SKM-1 (cell line): ENCODE measurements around the gene FRAS1.
"Not testable (repeated sequence)": the region's sequence is repeated elsewhere in the genome, so short reads cannot be mapped to it uniquely, and the experiment has no call there.

ENCODE experiments used
- DNase-seq: peaks from one replicate; lab custom pipeline; 2025; ENCODE audit not compliant: unreplicated experiment; lab: John Stamatoyannopoulos, UW

FRAS1 gene

DNA sequence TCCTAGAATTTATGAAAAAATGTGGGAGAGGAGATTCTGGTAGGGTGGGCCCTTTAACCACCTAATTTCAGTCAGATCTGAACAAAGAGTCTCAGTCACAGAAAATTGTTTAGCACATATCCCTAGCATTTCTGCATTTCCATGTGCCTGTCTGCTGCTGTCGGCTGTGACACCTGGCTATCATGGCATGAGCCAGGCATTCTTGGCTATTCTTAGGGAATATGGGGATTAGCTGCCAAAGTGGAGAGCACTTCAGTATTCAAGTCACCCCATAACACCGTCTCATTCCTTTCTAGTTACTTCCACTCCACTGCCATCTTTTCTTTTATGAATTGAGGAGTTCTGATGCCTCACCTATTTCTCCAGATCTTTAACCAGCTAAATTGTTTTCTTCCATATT lies 211.5 kb downstream of the FRAS1 start:
- DNase-seq = no peak

DNA sequence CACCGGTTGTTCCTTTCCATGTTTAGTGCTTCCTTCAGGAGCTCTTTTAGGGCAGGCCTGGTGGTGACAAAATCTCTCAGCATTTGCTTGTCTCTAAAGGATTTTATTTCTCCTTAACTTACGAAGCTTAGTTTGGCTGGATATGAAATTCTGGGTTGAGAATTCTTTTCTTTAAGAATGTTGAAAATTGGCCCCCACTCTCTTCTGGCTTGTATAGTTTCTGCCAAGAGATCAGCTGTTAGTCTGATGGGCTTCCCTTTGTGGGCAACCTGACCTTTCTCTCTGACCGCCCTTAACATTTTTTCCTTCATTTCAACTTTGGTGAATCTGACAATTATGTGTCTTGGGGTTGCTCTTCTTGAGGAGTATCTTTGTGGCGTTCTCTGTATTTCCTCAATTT lies 218.3 kb downstream of the FRAS1 start:
- not testable (repeated sequence) for DNase-seq

DNA sequence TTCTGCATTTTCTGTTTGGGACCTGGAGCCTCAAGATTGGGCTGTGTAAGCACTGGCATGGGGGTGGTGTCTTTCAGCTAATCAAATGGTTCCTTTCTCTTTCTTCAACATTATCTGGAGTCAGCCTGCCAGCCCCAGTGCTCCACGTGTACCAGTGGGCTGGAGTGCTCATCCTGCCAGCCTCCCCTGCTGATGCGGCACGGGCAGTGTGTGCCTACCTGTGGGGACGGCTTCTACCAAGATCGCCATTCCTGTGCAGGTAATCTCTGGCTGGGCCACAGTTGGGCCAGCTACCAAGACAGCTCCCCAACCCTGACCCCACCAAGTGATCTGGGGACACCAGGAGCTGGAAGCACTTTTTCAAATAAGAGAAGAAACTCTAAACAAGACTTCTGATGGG lies 229.2 kb downstream of the FRAS1 start:
- DNase-seq = no peak

DNA sequence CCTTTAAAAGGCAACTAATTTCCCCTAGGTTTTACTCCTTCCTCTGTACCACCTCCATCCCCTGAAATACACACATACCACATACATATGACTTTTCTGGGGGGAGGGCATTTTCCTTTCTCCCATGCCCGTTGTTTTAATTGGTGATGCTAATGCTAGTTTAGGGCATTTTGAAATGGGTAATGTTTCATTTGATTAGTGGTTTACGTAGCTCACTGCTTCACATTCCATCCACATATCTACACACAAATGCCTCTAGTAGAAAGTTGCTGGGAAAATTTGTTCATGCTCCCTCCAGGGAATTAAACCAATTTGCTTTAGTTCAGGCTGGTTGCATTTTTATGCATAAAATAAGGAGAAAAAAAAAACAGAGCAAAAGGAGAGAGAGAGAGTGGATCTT lies 231.2 kb downstream of the FRAS1 start:
- no peak for DNase-seq

DNA sequence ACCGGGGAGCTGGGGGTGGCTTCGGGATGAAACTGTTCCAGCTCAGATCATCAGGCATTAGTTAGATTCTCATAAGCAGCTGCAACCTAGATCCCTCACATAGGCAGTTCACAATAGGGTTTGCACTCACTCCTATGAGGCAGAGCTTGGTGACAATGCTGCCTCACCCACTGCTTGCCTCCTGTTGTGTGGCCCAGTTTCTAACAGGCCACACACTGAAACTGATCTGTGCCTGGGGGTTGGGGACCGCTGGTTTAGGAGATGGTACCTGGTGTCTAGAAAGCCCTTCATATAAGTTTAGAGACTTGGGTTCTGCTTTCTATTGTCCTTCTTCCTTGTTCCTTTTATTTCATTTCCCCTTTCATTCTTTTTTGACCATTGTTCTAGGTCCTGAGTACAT lies 234.2 kb downstream of the FRAS1 start:
- DNase-seq = no peak

DNA sequence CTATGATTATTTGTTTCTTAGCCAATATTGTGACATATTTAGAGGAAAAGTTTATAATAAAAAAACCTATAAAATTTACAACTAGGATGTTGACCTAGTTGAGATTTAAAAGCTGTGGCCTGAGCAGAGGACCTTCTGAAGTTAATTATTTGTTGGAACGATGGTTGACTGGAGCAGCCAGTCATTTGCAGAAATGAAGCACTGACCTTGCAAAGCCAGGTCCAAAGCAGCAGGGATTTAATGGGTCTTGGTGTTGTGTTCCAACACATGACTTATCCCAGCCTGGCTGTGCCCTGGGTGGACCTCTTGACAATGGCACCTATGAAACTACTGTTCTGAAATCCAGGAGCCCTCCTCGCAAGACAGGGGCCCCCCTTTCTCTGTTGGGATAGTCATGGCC lies 235.2 kb downstream of the FRAS1 start:
- no peak for DNase-seq

DNA sequence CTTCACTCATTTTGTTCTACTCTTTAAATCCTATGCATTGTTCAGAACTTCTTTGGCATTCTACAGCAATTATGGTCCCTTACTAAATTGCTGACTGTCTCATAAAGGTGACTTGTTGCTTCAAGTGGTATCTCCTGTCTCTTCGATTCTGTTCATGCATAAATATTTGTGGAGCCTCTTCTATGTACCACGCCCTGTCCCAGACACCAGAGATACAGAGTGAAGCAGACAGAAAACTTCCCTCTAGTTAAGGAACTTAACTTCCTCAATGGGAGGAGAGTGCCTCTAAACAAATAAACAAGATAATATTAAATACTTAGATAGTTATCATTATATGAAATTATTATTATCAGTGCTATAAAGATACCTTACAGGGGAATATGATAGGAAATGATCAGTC lies 235.7 kb downstream of the FRAS1 start:
- no peak for DNase-seq

DNA sequence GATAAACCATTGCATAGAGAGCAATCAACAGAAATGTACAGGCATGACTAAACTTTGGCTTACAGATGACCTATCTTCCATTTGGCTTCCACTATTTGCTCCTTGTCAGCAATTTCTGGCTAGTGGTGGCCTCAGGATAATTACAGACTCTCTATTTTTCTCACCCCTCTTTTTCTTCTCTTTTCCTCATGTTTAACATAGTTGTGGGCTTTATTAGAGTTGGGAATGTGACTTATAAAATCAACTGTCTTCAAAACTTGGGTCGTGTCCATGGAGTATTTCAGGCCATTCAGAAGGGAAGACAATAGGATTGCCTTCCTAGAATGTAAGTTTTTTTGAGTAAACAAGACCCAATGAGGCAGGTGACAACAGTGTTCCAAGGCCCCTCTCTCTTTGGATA lies 236.2 kb downstream of the FRAS1 start:
- no peak for DNase-seq

DNA sequence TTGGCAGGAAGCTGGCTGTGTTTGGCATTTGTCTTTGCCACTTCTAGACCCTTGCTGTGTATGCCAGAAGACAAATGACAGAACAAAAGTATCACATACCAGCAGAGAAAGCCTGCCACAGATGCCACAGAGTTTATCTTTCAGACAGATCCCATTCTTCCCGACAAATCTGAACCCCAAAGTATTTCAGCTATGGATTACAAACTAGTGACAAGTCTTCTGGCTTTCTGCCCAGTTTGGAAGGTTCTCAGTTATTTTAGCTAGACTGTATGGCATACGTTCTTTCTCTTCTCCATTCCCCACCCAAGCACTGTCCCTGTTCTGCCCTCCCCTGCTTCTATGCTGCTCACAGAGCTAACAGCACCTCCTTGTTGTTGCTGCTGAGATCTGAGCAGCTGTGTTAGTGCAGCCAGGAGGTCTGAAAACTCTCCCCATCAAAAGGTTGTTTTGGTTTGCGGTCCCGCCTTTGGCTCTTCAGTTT lies 236.7 kb downstream of the FRAS1 start:
- DNase-seq = no peak

DNA sequence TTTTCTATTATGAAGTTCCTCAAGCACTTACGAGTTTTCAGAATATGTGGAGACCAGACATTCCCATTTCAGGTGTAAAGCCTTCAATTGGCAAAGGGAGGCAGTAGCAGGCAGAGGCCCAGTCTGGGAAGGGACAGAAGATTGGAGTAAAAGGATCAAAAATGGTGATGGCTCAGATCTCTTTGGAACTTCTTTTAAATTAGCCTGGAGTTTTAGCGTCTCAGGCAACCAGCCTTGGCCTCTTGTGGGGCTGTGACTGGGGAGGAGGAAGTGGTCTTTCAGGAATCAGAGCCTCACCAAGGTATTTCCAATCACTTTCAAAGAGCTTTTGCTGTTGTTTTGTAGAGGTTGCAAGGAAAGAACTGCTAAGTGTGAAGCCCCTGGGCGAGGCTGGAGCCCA lies 239.1 kb downstream of the FRAS1 start:
- DNase-seq = no peak

DNA sequence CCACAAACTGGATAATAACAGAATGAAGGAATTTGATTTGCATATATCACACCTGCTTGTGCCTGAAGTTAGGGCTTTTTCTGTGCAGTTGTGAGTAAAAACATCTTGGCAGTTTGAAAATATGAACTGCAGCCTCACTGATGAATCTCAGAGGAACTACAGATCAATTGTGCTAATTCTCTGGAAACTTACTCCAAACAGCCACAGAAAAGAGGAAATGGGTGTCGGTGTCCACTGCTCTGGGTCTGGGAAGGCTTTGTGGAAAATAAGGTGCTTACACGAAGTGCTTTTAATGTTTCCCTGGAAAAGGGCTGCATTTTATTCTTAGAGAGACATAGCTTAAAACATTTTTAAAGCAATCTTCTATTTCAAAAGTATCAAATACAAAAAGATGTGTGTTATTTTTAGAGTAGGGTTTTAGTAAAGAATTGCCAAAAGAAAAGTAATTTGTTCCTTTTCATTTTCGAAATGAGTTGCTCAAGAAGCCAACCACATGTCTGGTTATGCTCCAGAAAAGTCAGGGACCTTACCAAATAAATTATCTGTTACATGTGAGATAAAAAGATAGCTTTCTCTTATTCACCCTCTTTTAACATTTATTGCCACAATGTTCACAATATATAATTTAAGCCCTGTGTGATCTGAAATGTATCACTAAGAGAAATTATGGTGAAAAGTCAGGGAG lies 240.1 kb downstream of the FRAS1 start:
- DNase-seq = peak; percentile 38

DNA sequence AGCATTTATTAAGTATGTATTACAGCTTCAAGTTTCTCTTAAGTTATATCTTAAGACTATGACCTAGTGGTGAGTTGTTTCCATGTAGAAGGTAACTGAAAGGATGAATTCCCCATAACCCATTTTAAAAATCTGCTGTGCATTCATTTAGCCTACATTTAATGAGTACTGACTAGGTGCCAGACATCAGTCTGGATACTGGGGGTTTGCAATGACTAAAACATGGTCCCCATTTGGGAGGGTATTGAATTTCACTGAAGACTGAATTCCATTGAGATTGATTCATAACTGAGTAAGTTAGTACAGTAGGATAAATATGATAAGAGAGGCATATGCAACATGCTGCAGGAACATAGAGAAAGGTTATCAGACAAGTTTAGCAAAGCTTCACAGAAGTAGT lies 241.5 kb downstream of the FRAS1 start:
- no peak for DNase-seq

DNA sequence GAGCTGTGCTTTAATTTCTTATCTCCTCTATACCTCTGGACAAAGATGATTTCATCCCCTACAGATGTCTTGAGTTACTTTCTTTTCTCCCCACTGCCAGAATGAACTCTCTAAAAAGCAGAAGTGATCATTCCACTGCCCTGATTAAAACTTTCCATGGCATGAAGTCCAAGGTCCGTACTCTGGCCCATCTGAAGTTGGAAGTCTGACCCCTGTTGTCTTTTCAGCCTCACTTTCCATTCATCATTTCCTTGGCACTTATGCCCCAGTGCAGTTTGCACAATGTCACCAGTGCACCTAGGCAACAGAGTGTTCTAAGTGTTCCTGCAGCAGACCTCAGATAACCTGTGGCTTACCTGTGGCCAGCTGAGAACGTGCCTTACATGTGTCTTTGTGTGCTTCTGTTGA lies 242.4 kb downstream of the FRAS1 start:
- no peak for DNase-seq

DNA sequence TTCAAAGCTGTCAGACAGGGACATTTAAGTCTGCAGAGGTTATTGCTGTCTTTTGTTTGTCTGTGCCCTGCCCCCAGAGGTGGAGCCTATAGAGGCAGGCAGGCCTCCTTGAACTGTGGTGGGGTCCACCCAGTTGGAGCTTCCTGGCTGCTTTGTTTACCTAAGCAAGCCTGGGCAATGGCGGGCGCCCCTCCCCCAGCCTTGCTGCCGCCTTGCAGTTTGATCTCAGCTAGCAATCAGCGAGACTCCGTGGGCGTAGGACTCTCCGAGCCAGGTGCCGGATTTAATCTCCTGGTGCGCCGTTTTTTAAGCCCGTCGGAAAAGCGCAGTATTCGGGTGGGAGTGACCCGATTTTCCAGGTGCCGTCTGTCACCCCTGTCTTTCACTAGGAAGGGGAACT lies 250.1 kb downstream of the FRAS1 start:
- DNase-seq = not testable (repeated sequence)

DNA sequence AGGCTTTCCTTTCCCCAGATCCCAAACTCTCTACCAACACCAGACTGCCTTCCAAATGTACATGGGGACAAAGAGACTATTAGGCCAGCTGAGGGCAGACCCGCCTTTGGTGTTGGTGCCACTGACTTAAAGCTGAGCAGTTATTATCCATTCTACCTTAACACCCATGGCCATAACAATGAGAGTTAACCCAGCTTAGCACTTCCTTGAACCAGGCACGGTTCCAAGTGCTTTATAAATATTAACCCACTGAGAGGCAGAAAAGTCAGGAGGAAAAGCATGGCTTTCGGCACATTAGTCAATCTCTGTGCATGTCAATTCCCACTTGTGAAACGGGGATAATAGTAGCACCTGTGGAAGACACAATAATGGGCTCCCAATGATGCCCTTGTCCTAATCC lies 251.4 kb downstream of the FRAS1 start:
- DNase-seq = no peak

DNA sequence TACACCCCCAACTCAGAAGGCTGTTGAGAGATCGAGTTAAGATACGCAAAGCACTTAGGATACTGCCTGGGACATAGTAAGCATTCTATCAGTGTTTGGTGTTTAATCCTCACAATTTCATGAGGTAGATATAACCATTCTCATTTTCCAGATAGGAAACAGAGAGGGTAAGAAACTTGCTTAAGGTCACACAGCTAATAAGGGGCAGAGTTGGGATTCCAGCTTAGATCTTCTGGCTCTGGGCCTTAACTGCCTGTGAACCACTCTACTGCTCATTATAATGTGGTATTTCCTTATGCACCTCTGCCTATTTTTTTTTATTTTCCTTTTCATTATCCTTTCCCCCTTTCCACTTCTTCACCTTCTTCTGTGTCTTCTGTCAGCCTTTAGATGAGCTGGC lies 252.2 kb downstream of the FRAS1 start:
- no peak for DNase-seq

DNA sequence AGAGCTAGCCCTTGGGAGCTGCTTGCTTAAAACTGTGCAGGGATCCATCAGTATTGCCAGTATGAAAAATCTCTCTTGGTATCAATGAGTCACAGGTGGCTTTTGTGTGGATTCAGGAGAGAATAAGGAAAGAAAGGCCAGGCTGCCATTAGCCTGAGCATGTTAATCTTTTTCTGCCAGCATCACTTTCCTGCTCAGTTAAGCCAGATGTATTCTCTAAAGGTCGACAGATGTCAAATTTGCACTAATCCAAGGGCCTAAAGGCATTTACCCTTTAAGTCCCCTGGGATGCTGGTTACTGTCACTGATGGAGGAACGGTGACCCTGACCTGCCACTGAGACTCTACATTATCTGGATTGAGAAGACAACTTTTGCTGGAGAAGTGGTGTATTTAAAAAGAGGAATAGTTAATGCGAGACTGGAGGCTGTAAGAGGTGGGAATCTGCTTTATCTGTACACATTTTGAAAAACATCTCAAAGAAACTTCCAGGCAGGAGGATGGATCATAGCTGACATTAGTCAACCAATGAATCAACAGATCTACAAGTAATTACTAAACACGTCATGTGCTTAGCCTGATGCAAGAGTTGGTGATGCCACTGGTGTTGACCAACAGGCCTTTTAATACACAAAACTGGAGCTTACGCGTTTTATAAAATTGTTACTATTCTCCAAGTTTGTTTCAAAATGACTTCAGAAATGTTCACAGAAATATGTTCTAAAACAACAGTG lies 253.1 kb downstream of the FRAS1 start:
- no peak for DNase-seq

DNA sequence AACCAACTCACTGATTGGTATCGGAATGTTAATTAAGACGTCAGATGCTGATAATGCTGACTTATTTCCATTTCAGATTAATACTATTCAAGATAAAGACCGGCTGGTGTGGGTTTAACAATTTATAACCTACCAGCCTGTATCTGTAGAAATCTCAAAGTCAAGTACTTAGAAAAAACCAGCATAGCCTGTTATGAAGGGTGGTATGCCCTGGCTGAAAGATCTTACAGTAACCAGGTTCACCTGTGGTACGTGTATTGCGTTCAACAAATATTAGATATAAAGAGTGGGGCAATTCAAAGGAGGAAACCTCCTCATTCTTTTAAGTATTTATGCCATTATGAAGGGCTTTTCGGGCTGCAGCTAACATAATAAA lies 253.6 kb downstream of the FRAS1 start:
- no peak for DNase-seq

DNA sequence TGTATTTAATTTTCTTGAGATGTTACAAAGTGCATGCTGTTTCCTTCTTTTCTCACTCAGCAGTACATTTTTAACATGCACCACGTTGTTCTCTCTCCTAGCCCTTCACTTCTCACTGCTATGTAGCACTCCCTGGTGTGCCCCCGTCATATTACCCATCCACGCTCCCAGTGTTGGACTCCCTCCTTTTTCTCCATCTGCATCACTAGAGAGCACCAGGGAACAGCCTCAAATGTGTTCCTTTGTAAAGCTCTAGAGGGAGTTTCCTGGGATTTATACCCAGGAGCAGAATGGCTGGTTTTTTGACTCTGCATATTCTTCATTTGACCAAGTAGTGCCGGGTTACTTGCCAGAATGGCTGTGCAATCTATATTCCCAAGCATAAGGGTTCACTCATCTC lies 254.2 kb downstream of the FRAS1 start:
- DNase-seq = no peak

DNA sequence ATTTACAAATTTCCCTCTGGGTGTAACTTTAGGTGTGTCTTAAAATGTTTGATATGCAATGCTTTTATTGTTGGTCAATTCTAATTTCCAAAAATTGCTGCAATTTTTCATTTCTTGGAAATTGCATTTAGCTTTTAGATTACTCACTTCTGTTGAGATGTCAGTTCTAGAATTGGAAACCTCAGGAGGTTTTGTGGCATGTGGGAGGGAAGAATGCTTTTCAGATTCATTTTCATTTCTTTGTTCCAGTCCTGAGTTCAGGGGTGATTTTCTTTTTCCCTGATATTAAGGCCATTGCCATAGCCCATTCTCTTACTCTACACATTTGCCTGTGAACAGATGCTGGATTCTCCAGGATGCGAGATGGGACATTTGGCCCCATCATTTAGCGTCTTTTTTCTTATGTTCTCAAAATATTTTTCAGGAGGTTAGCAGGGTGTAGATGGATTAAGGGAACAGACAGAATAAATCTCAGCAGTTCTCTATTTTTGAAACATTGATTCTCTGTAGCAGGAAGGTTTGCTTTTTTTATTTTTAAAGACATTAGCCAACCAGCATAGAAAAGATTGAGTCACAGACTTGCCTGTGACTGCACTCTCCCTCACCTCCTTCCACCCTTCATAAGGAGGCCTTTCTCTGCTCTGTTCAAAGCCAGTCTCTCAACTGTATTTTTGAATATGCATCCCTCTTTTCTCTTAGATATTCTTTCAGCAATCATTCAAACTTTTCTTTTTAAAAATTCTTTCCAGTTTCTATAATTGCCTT lies 256.0 kb downstream of the FRAS1 start:
- no peak for DNase-seq

DNA sequence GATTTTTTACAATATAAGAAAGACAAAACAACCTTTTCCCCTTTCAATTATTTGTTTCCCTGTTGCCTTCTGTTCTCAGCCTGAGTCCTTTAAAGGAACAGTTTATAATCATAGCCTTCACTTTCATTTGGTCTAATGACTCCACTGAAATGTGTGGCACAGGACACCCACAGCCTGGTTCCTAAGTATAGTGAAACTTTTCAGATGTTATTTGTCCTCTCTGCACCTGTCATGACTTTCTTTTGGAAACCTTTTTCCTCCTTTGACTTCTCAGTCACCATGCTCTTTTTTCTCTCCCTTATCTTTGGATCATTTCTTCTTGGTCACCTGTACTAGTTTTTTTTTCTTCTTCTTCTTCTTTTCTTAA lies 256.6 kb downstream of the FRAS1 start:
- DNase-seq = no peak

DNA sequence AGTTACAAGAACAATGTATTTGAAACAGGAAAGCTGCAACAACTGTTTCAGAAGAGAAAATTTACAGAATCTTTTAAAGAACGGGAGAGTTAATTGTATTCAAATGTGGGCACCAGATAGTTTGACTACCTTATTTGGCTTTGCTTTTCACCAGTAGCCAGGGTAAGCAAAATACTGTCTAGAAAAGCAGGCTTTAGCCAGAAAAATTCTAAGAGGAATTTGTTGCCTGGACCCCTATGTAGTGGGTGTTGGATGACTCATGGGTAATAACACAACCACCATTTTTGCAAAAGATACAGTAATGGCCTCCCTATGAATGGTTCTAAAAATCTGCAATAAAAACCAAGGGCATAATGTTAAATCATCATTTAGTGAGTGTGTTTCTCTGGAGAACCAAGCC lies 261.0 kb downstream of the FRAS1 start:
- DNase-seq = no peak
